ENCODE data around the gene KREMEN2. TPM values are rescaled to one million over a fixed set of nuclear protein-coding genes. Genes with fewer than 3 reads are reported as not detected.
A peak's percentile ranks its signal among the peaks of the same experiment; 100 is the strongest.

Gene KREMEN2
- total RNA-seq, 3 donors from 2014 or later = 0.22 to 1.7 (median 1.3) TPM

DNA sequence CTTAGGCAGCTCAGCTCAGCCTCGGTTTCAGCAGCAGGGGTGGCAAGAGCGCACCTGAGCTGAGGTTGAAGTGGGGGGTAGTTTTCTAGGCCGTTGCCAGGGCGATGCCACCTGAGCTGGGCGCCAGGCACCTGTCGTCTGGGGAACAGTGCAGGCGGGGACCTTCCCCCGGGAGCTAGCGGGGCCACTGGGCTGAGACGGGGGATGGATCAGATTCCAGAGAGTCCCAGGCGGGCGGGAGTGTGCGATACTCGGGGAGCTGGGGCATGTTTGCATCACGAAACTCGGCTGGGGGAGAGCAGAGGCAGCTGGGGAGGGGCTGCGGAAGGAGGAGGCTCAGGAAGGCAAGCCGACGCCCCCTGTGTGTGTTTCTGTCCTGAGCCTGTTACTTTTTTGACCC lies 48.2 kb downstream of the KREMEN2 start:
- DNase-seq (no peak), ATAC-seq (no peak)
- Histone ChIP-seq H3K9me3 (no peaks in the 10 kb centered on the region), H3K36me3 (ENCODE audit: low read depth) (no peaks in the 10 kb centered on the region), H3K4me3 (no peak overlapping the region), H3K4me1 (ENCODE audit: low read depth) (peaks cover 11% of the 10 kb centered on the region)
- intact Hi-C loops (cut with DNase I, micrococcal nuclease) = no loop called here
- TF ChIP-seq, protein P1, sequence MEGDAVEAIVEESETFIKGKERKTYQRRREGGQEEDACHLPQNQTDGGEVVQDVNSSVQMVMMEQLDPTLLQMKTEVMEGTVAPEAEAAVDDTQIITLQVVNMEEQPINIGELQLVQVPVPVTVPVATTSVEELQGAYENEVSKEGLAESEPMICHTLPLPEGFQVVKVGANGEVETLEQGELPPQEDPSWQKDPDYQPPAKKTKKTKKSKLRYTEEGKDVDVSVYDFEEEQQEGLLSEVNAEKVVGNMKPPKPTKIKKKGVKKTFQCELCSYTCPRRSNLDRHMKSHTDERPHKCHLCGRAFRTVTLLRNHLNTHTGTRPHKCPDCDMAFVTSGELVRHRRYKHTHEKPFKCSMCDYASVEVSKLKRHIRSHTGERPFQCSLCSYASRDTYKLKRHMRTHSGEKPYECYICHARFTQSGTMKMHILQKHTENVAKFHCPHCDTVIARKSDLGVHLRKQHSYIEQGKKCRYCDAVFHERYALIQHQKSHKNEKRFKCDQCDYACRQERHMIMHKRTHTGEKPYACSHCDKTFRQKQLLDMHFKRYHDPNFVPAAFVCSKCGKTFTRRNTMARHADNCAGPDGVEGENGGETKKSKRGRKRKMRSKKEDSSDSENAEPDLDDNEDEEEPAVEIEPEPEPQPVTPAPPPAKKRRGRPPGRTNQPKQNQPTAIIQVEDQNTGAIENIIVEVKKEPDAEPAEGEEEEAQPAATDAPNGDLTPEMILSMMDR (IDR thresholded peaks at IDR 0.05) = no peak

DNA sequence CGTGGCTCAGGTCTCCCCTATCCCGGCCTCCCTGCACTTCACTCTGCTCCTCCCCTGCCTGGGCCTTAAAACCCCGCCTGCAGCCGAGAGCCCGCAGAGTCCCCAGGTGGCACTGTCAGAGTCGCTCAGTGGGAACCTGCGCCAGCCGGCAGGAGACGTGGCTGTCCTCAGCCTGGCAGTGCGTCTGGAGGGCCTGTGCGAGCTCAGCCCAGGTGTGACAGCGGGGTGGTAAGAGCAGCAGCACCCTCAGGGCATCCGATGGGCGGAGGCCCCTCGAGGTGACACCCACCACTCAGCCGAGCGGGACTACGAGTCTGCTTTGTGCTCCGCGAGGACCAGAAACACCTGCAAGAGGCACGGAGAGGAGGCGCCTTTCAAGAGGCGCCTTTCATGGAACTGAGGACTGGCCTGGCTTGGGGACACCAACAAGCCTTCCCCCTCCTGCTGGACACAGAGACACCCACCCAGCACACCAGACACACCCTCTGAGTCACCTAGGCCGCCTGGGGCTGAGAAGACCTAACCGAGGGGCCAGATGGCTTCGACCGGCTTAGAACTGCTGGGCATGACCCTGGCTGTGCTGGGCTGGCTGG lies 48.8 kb downstream of the KREMEN2 start, which contains the start of gene CLDN9:
Gene CLDN9, plus strand, starts transcription at position 96 of the 593 bp plus-strand sequence. Its CDS starts 440 bp downstream, at position 536.
- H3K36me3 ChIP-seq (ENCODE audit: low read depth) = no peaks in the 10 kb centered on the region
- ATAC-seq = peak; percentile 81
- no peak within 1 kb of the TSS for H3K4me3 ChIP-seq
- no peaks in the 10 kb centered on the region for H3K9me3 ChIP-seq
- H3K4me1 ChIP-seq (ENCODE audit: low read depth) = peaks cover 5% of the 10 kb centered on the region
- peak; percentile 63 to 76 (median 73) for DNase-seq
- TF ChIP-seq, protein P1 (IDR thresholded peaks at IDR 0.05) = no peak
- intact Hi-C loops (cut with DNase I, micrococcal nuclease) = no loop called here

DNA sequence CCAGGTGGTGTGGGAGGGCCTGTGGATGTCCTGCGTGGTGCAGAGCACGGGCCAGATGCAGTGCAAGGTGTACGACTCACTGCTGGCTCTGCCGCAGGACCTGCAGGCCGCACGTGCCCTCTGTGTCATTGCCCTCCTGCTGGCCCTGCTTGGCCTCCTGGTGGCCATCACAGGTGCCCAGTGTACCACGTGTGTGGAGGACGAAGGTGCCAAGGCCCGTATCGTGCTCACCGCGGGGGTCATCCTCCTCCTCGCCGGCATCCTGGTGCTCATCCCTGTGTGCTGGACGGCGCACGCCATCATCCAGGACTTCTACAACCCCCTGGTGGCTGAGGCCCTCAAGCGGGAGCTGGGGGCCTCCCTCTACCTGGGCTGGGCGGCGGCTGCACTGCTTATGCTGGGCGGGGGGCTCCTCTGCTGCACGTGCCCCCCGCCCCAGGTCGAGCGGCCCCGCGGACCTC lies 49.4 kb downstream of the KREMEN2 start:
- TF ChIP-seq, protein P1 (IDR thresholded peaks at IDR 0.05) = no peak
- Histone ChIP-seq H3K4me3 (no peak overlapping the region), H3K36me3 (ENCODE audit: low read depth) (no peaks in the 10 kb centered on the region), H3K4me1 (ENCODE audit: low read depth) (peaks cover 3% of the 10 kb centered on the region), H3K9me3 (no peaks in the 10 kb centered on the region)
- no peak for DNase-seq
- intact Hi-C loops (cut with DNase I, micrococcal nuclease) = no loop called here
- no peak for ATAC-seq

DNA sequence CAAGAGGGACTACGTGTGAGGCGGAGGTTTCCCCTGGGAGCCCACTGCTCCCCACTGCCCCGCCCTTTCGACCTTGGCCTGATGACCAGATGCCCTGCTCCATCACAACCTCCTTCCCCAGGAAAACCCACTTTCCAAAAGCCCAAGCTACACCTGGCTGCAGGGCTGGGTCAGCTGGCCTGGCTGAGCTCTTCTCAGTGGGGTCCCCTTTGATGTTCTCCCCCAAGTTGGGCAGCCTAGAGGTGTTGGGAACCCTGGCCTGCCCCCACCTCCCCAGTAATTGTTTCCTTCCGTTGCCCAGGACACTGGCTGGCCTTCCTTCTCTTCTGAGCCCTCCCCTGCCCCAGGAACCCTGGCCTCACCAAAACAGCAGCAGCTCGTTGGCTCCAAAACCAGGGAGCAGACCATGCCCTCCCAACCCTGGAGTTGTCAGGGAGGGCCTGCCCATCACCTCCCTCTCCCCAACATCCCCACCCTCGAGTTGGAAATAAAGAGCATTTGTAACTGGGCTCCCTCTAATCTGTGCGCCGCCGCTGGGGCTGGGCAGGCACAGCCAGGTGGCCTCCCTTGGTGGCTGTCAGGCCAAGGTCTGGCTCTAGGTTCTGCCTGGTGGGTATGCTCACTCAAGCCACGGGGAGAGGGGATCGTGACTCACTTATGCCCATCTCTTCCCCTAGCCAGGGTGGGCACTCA lies 50.1 kb downstream of the KREMEN2 start:
- ATAC-seq (no peak), DNase-seq (no peak)
- Histone ChIP-seq H3K4me3 (no peak overlapping the region), H3K4me1 (ENCODE audit: low read depth) (peaks cover 5% of the 10 kb centered on the region), H3K36me3 (ENCODE audit: low read depth) (no peaks in the 10 kb centered on the region), H3K9me3 (no peaks in the 10 kb centered on the region)
- intact Hi-C loops (cut with DNase I, micrococcal nuclease) = no loop called here
- TF ChIP-seq, protein P1 (IDR thresholded peaks at IDR 0.05) = no peak

DNA sequence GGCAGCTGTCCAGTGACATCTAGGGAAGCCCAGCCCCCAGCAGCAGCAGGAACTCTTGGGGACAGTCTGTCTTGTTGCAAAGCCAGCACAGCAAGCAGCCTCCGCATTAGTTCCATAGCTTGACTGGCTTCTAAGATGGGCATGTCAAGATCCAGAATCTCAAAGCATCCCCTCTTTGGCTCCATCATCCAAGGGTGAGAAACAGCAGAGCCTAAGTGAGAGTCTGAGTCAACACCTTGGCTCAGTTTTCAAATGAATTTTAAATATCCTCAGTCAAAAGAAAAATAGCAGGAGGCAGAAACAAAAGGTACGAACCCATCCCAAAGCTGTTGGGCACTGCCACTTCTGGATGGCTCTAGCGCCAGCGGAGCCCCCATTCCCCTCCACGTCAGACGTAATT lies 50.9 kb downstream of the KREMEN2 start:
- no peak for ATAC-seq
- H3K4me1 ChIP-seq (ENCODE audit: low read depth) = peaks cover 11% of the 10 kb centered on the region
- no peak for DNase-seq
- no peak overlapping the region for H3K4me3 ChIP-seq
- H3K9me3 ChIP-seq = no peaks in the 10 kb centered on the region
- TF ChIP-seq, protein P1 (IDR thresholded peaks at IDR 0.05) = no peak
- intact Hi-C loops (cut with DNase I, micrococcal nuclease) = no loop called here
- H3K36me3 ChIP-seq (ENCODE audit: low read depth) = no peaks in the 10 kb centered on the region
